Astrocyte (in vitro differentiated cells and primary cell): ENCODE results near the gene CDK14. TPM values are rescaled to one million over a fixed set of nuclear protein-coding genes. Genes with fewer than 3 reads are reported as not detected.

Experiments used
- DNase-seq: peaks from one replicate; pipeline ENCODE4 v3.0.0-alpha.2; 2010; ENCODE audit warnings: low read depth
- FAIRE-seq: peaks from 2 replicates; lab custom pipeline; 2011; peaks lifted over from hg19 to GRCh38; lab: Jason Lieb, UNC
- H2AFZ ChIP-seq: 2 replicates; pipeline ENCODE4 v1.6.0; 2012; ENCODE audit warnings: low read depth, low read length, inconsistent platforms
- H3K27ac ChIP-seq: 2 replicates; pipeline ENCODE4 v1.5.1; 2011; ENCODE audit warnings: low read depth, low read length, inconsistent platforms
- H3K27me3 ChIP-seq: 2 replicates; pipeline ENCODE4 v1.6.0; 2011; ENCODE audit warnings: low read length, inconsistent platforms; ENCODE audit not compliant: insufficient read depth
- H3K36me3 ChIP-seq: 2 replicates; pipeline ENCODE4 v1.5.1; 2011; ENCODE audit warnings: low read length, inconsistent platforms; ENCODE audit not compliant: insufficient read depth
- H3K4me1 ChIP-seq: 2 replicates; pipeline ENCODE4 v1.5.1; 2011; ENCODE audit warnings: low read length, inconsistent platforms; ENCODE audit not compliant: insufficient read depth
- H3K4me2 ChIP-seq: 2 replicates; pipeline ENCODE4 v1.6.0; 2012; ENCODE audit warnings: low read length, inconsistent platforms
- H3K4me3 ChIP-seq: 2 replicates; pipeline ENCODE4 v1.5.1; 2011; ENCODE audit warnings: low read depth, mild to moderate bottlenecking, low read length, inconsistent platforms; ENCODE audit not compliant: insufficient read depth
- H3K79me2 ChIP-seq: 2 replicates; pipeline ENCODE4 v1.6.0; 2012; ENCODE audit warnings: mild to moderate bottlenecking, low read length, inconsistent platforms; ENCODE audit not compliant: insufficient read depth
- H3K9ac ChIP-seq: 2 replicates; pipeline ENCODE4 v1.6.0; 2012; ENCODE audit warnings: mild to moderate bottlenecking, low read length, inconsistent platforms
- H3K9me3 ChIP-seq: 2 replicates; pipeline ENCODE4 v1.5.1; 2012; ENCODE audit warnings: low read depth, mild to moderate bottlenecking, low read length, inconsistent platforms; ENCODE audit not compliant: insufficient read depth
- H4K20me1 ChIP-seq: 2 replicates; pipeline ENCODE4 v1.6.0; 2012; ENCODE audit warnings: low read length, inconsistent platforms; ENCODE audit not compliant: insufficient read depth
- H3K27ac Mint-ChIP-seq: one replicate; pipeline ENCODE4 v1.8.0; 2021; ENCODE audit warnings: mild to moderate bottlenecking, mixed read lengths; ENCODE audit not compliant: unreplicated experiment
- H3K27me3 Mint-ChIP-seq: one replicate; pipeline ENCODE4 v1.8.0; 2021; ENCODE audit warnings: low read depth, mixed read lengths; ENCODE audit not compliant: unreplicated experiment
- H3K36me3 Mint-ChIP-seq: one replicate; pipeline ENCODE4 v1.8.0; 2021; ENCODE audit warnings: low read depth, mixed read lengths; ENCODE audit not compliant: unreplicated experiment
- H3K4me1 Mint-ChIP-seq: one replicate; pipeline ENCODE4 v1.8.0; 2021; ENCODE audit warnings: low read depth, mixed read lengths; ENCODE audit not compliant: unreplicated experiment
- H3K4me3 Mint-ChIP-seq: one replicate; pipeline ENCODE4 v1.8.0; 2021; ENCODE audit warnings: mild to moderate bottlenecking, moderate library complexity, mixed read lengths; ENCODE audit not compliant: unreplicated experiment
- H3K9me3 Mint-ChIP-seq: one replicate; pipeline ENCODE4 v1.8.0; 2021; ENCODE audit warnings: mild to moderate bottlenecking, mixed read lengths; ENCODE audit not compliant: unreplicated experiment
- EZH2 ChIP-seq: IDR thresholded peaks from 2 replicates; pipeline ENCODE4 v1.6.1; 2012; ENCODE audit warnings: mild to moderate bottlenecking, low read length, inconsistent platforms; ENCODE audit not compliant: insufficient read depth
- total RNA-seq: library from RNA; stranded (reverse); gene quantifications from 2 replicates; pipeline ENCODE4 v1.2.1, GENCODE V29; 2021
- TF ChIP-seq, protein P1 (sequence below): IDR thresholded peaks from 2 replicates; pipeline ENCODE4 v1.5.1; 2011; ENCODE audit warnings: low read depth, mild to moderate bottlenecking, inconsistent platforms, low read length, moderate library complexity; ENCODE audit not compliant: insufficient read depth

The CDK14 gene
- total RNA-seq, 1 donor from 2014 or later, result 30.2 TPM

DNA sequence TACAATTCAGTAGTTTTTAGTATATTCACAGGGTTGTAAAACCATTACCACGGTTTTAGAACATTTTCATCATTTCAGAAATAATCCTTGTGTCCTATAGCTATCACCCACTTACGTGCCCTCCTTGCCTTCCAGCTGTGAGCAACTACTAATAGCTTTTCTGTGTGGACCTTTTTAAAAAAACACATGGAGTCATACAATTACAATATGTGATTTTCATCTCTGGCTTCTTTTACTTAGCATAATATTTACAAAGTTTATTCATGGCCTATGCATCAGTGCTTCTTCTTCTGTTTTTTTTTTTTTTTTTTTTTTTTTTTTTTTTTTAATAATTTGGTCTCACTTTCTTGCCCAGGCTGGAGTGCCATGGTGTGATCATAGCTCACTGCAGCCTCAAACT is 76.1 kb downstream of the CDK14 start:
- Histone ChIP-seq H3K9me3 (no peaks in the 10 kb centered on the region), H3K4me2 (no peak overlapping the region), H3K27me3 (no peaks in the 10 kb centered on the region), H3K4me1 (no peaks in the 10 kb centered on the region), H4K20me1 (peaks cover 72% of the 10 kb centered on the region), H3K27ac (no peak overlapping the region), H3K36me3 (no peaks in the 10 kb centered on the region), H2AFZ (no peak overlapping the region), H3K4me3 (no peak overlapping the region), H3K79me2 (peaks cover 88% of the 10 kb centered on the region), H3K9ac (no peak overlapping the region)
- H3K4me3 Mint-ChIP-seq, result no peak overlapping the region
- no peaks in the 10 kb centered on the region for H3K36me3 Mint-ChIP-seq
- H3K9me3 Mint-ChIP-seq, result no peaks in the 10 kb centered on the region
- H3K27ac Mint-ChIP-seq, result no peak overlapping the region
- TF ChIP-seq, protein P1, sequence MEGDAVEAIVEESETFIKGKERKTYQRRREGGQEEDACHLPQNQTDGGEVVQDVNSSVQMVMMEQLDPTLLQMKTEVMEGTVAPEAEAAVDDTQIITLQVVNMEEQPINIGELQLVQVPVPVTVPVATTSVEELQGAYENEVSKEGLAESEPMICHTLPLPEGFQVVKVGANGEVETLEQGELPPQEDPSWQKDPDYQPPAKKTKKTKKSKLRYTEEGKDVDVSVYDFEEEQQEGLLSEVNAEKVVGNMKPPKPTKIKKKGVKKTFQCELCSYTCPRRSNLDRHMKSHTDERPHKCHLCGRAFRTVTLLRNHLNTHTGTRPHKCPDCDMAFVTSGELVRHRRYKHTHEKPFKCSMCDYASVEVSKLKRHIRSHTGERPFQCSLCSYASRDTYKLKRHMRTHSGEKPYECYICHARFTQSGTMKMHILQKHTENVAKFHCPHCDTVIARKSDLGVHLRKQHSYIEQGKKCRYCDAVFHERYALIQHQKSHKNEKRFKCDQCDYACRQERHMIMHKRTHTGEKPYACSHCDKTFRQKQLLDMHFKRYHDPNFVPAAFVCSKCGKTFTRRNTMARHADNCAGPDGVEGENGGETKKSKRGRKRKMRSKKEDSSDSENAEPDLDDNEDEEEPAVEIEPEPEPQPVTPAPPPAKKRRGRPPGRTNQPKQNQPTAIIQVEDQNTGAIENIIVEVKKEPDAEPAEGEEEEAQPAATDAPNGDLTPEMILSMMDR, result no peak
- TF ChIP-seq EZH2, result no peak
- no peaks in the 10 kb centered on the region for H3K4me1 Mint-ChIP-seq
- DNase-seq (no peak), FAIRE-seq (no peak)
- no peaks in the 10 kb centered on the region for H3K27me3 Mint-ChIP-seq

DNA sequence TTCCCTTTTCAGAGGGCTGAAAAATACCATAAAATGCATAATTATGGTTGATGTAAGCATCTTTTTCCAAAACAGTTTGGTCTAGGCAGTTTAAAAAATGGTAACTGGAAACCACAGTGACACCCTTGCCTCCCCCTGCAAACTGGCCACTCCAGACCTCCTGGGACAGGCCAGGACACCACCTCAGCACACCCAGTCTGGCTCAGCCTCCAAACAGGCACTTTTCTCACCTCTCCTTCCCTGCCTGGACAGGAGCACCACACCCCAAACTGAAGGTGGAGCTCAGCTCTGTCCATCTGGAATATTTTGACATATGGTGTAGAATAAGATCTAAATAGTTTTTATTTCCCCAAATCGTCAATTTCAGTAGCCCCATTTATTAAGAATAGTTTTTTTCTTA is 78.5 kb downstream of the CDK14 start:
- H3K79me2 ChIP-seq, result peaks cover 89% of the 10 kb centered on the region
- peaks cover 6% of the 10 kb centered on the region for H3K4me1 ChIP-seq
- TF ChIP-seq EZH2, result no peak
- TF ChIP-seq, protein P1, result no peak
- H3K36me3 ChIP-seq, result no peaks in the 10 kb centered on the region
- Mint-ChIP-seq H3K27me3 (no peaks in the 10 kb centered on the region), H3K36me3 (no peaks in the 10 kb centered on the region), H3K27ac (no peak overlapping the region), H3K4me1 (peaks cover 3% of the 10 kb centered on the region), H3K4me3 (no peak overlapping the region), H3K9me3 (no peaks in the 10 kb centered on the region)
- no peak overlapping the region for H3K27ac ChIP-seq
- no peak for DNase-seq
- H4K20me1 ChIP-seq, result peaks cover 85% of the 10 kb centered on the region
- no peak for FAIRE-seq
- H3K9me3 ChIP-seq, result no peaks in the 10 kb centered on the region
- H2AFZ ChIP-seq, result no peak overlapping the region
- H3K9ac ChIP-seq, result no peak overlapping the region
- H3K27me3 ChIP-seq, result no peaks in the 10 kb centered on the region
- no peak overlapping the region for H3K4me2 ChIP-seq
- no peak overlapping the region for H3K4me3 ChIP-seq

DNA sequence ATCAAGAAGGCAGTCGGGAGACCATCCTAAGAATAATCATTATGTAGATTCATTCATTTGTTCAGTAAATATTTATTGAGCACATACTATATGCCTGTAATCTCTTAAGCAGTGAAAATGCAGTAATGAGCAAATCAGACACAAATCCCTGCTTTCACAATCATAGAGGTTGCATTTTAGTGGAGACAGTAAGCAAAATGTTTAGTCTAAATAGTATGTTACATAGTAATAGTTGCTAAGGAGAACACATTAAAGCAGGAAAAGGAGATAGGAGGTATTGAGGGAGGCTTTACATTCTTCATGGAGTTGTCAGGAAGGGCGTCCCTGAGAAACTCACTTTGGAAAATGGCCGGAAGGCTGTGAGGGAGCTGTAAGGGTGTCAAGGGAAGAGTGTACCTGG is 79.9 kb downstream of the CDK14 start:
- Histone ChIP-seq H3K79me2 (peaks cover 86% of the 10 kb centered on the region), H3K36me3 (no peaks in the 10 kb centered on the region), H3K27me3 (no peaks in the 10 kb centered on the region), H3K9ac (no peak overlapping the region), H4K20me1 (peaks cover 78% of the 10 kb centered on the region), H3K4me3 (no peak overlapping the region), H3K4me1 (peaks cover 6% of the 10 kb centered on the region), H3K27ac (no peak overlapping the region), H3K4me2 (no peak overlapping the region), H3K9me3 (no peaks in the 10 kb centered on the region), H2AFZ (no peak overlapping the region)
- FAIRE-seq, result no peak
- Mint-ChIP-seq H3K36me3 (no peaks in the 10 kb centered on the region), H3K4me3 (no peak overlapping the region), H3K27ac (no peak overlapping the region), H3K9me3 (no peaks in the 10 kb centered on the region), H3K27me3 (no peaks in the 10 kb centered on the region), H3K4me1 (peaks cover 3% of the 10 kb centered on the region)
- no peak for DNase-seq
- TF ChIP-seq EZH2, result no peak
- TF ChIP-seq, protein P1, result no peak
